ENCODE results near the gene MATN1.

MATN1 gene

GRCh38 chr1:30706528-30706927 is 16.9 kb downstream of the MATN1 start:
- Histone ChIP-seq H3K4me1 (ENCODE audit: control insufficient read depth in 1 of 2, insufficient read depth in 1 of 2, low read depth in 1 of 2, low read length in 1 of 2) (no peaks in the 10 kb centered on the region), H3K27me3 (peaks cover 63% of the 10 kb centered on the region), H3K9me3 (no peaks in the 10 kb centered on the region), H3K27ac (no peak overlapping the region), H3K4me3 (ENCODE audit: low read depth in 1 of 2, low read length in 1 of 2) (no peak overlapping the region), H3K36me3 (no peaks in the 10 kb centered on the region)
- TF ChIP-seq, protein P1, sequence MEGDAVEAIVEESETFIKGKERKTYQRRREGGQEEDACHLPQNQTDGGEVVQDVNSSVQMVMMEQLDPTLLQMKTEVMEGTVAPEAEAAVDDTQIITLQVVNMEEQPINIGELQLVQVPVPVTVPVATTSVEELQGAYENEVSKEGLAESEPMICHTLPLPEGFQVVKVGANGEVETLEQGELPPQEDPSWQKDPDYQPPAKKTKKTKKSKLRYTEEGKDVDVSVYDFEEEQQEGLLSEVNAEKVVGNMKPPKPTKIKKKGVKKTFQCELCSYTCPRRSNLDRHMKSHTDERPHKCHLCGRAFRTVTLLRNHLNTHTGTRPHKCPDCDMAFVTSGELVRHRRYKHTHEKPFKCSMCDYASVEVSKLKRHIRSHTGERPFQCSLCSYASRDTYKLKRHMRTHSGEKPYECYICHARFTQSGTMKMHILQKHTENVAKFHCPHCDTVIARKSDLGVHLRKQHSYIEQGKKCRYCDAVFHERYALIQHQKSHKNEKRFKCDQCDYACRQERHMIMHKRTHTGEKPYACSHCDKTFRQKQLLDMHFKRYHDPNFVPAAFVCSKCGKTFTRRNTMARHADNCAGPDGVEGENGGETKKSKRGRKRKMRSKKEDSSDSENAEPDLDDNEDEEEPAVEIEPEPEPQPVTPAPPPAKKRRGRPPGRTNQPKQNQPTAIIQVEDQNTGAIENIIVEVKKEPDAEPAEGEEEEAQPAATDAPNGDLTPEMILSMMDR (IDR thresholded peaks at IDR 0.05): no peak

DNA sequence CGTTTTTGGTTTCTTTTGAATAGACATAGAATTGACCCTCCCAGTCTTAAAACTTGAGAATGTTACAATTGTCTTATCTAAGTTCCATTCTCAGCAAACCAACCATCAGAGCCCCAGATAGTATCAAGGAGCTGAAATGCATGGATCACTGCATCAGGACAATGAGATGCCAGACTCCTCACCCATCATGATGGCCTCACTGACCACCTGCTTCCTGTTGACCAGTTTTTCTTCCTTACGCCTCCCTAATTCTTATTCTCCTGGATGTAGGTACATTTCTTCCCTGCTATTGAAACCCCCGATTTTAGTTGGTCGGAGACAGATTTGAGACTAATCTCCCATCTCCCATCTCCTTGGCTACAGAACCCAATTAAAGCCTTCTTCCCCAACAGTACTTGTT is 17.7 kb downstream of the MATN1 start:
- H3K27ac ChIP-seq: no peak overlapping the region
- H3K4me3 ChIP-seq (ENCODE audit: low read depth in 1 of 2, low read length in 1 of 2): no peak overlapping the region
- no peaks in the 10 kb centered on the region for H3K4me1 ChIP-seq (ENCODE audit: control insufficient read depth in 1 of 2, insufficient read depth in 1 of 2, low read depth in 1 of 2, low read length in 1 of 2)
- H3K36me3 ChIP-seq: no peaks in the 10 kb centered on the region
- TF ChIP-seq, protein P1 (IDR thresholded peaks at IDR 0.05): no peak
- peaks cover 56% of the 10 kb centered on the region for H3K27me3 ChIP-seq
- no peaks in the 10 kb centered on the region for H3K9me3 ChIP-seq

DNA sequence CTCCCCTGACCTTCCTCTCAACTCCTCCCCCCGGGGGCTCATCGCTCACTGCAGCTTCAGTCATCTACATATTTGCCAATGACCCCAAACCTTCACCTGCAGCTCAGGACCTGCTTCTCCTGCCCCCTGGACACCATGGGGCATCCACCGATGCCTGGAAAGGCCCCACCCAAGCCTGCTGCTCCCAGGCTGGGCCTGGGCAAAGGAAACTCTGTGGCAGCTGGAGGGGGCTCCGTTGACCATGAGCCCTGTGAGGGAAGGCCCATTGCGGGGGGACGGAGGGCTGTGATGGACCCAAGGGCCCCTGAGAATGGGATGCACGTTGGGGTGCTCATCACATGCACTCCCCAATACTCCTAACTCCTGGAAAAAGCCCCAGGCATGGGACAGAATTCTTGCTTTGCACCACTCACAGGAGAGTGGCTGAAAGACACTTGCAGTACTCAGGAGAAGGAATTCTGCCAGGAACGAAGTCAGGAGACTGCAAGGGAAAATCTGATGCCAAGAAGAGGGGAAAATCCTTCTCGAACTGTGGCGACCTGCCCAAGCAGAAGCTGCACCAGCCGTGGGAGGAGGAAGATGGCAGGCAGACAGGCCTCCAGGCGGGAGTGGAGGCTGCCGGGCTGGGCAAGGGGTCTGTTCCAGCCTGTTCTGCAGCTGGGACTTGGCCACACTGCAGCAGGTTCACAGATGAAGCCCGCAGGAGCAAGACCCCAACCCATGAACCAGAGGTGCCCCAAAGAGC is 18.4 kb downstream of the MATN1 start:
- Histone ChIP-seq H3K27me3 (peaks cover 48% of the 10 kb centered on the region), H3K4me3 (ENCODE audit: low read depth in 1 of 2, low read length in 1 of 2) (no peak overlapping the region), H3K4me1 (ENCODE audit: control insufficient read depth in 1 of 2, insufficient read depth in 1 of 2, low read depth in 1 of 2, low read length in 1 of 2) (no peaks in the 10 kb centered on the region), H3K36me3 (no peaks in the 10 kb centered on the region), H3K27ac (no peak overlapping the region), H3K9me3 (no peaks in the 10 kb centered on the region)
- TF ChIP-seq, protein P1 (IDR thresholded peaks at IDR 0.05): no peak

- TF ChIP-seq, protein P1 (IDR thresholded peaks at IDR 0.05): no peak
- Histone ChIP-seq H3K9me3 (no peaks in the 10 kb centered on the region), H3K27me3 (peaks cover 41% of the 10 kb centered on the region), H3K4me3 (ENCODE audit: low read depth in 1 of 2, low read length in 1 of 2) (no peak overlapping the region), H3K36me3 (no peaks in the 10 kb centered on the region), H3K27ac (no peak overlapping the region), H3K4me1 (ENCODE audit: control insufficient read depth in 1 of 2, insufficient read depth in 1 of 2, low read depth in 1 of 2, low read length in 1 of 2) (no peaks in the 10 kb centered on the region)
Observed at GRCh38 chr1:30704271-30704670, 19.1 kb downstream of the MATN1 start.

- Histone ChIP-seq H3K9me3 (no peaks in the 10 kb centered on the region), H3K27me3 (peaks cover 28% of the 10 kb centered on the region), H3K4me3 (ENCODE audit: low read depth in 1 of 2, low read length in 1 of 2) (no peak overlapping the region), H3K27ac (no peak overlapping the region), H3K4me1 (ENCODE audit: control insufficient read depth in 1 of 2, insufficient read depth in 1 of 2, low read depth in 1 of 2, low read length in 1 of 2) (no peaks in the 10 kb centered on the region), H3K36me3 (no peaks in the 10 kb centered on the region)
- TF ChIP-seq, protein P1 (IDR thresholded peaks at IDR 0.05): no peak
Observed at GRCh38 chr1:30702823-30703222, 20.6 kb downstream of the MATN1 start.
